ENCODE results near the gene LYPD8.

LYPD8 gene

DNA sequence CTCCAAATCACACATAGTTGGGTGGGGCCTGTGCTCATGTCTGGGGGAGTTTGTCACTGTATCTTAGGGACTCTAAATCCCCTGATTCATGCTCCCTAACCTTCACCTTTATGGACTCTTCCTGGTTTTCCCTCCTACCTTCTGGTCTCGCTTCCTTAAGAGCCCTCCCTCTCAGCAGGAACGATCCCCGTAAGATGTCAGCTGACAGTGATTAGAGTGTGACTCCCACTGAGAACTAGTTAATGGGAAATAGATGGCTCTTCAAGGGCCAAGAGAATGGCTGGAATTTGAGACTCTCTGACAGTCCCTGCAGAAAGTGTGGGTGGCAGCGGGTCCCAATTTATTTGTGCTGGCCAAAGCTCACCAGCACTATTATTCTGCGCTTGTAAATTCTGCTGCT, 22.0 kb downstream of the LYPD8 start:
- no peak for DNase-seq (ENCODE audit: extremely low read depth, low read depth)
- TF ChIP-seq, protein P1, sequence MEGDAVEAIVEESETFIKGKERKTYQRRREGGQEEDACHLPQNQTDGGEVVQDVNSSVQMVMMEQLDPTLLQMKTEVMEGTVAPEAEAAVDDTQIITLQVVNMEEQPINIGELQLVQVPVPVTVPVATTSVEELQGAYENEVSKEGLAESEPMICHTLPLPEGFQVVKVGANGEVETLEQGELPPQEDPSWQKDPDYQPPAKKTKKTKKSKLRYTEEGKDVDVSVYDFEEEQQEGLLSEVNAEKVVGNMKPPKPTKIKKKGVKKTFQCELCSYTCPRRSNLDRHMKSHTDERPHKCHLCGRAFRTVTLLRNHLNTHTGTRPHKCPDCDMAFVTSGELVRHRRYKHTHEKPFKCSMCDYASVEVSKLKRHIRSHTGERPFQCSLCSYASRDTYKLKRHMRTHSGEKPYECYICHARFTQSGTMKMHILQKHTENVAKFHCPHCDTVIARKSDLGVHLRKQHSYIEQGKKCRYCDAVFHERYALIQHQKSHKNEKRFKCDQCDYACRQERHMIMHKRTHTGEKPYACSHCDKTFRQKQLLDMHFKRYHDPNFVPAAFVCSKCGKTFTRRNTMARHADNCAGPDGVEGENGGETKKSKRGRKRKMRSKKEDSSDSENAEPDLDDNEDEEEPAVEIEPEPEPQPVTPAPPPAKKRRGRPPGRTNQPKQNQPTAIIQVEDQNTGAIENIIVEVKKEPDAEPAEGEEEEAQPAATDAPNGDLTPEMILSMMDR (IDR thresholded peaks at IDR 0.05; ENCODE audit: low read depth, low read length) = no peak

DNA sequence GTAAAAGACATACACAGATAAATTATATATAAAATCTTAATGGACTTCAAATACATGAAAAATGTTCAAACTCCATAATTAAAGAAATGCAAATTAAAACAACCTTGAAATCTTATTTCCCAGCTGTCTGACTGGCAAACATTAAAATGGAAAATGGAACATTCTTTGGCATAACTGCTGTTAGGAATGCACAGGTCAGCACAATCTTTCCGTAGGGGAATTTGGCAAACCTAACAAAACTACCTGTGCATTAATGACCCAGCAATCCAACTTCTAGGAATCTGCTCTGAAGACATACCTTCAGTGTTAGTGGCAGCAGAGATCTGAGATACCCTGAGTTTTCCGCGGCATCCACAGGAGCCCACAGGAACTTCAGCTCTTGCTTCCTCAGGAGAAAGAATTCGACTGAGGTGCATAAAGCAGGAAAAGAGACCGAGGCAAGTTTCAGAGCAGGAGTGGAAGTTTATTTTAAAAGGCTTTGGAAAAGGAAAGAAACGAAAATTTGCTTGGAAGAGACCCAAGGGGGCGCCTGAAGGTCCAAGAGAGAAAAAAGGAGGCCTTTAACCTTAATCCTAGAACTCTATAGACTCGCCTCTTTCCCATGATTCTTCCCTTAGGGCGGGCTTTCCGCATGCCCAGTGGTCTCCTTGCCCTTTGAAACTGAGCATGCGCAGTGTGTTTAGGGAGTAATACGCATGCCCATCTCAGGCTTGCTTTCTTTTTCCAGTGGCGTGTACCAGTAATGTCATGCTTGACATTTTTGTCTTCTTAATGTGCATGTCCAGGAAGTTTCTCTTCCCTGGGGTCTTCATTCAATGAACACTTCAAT, 24.8 kb downstream of the LYPD8 start:
- TF ChIP-seq, protein P1 (IDR thresholded peaks at IDR 0.05; ENCODE audit: low read depth, low read length) = no peak
- no peak for DNase-seq (ENCODE audit: extremely low read depth, low read depth)

DNA sequence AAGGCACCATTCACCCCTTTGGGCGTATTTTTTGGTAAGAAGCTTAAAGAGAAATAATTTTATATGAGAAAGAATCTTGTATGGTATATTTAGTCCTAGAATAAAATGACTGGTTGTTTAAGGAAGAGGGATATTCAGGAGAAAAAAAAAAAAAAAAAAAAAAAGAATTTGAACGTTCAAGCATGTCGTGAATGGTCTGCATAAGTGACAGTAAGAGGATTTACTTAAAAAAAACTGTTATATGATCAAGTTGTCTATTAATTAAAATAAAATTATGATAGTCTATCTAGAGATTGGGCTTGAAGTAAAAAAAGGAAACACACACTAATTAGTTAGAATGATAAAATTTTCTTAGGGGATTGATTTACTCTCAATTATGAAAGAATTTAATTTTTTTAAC, 41.3 kb downstream of the LYPD8 start:
- TF ChIP-seq, protein P1 (IDR thresholded peaks at IDR 0.05; ENCODE audit: low read depth, low read length) = no peak
- DNase-seq (ENCODE audit: extremely low read depth, low read depth) = no peak

DNA sequence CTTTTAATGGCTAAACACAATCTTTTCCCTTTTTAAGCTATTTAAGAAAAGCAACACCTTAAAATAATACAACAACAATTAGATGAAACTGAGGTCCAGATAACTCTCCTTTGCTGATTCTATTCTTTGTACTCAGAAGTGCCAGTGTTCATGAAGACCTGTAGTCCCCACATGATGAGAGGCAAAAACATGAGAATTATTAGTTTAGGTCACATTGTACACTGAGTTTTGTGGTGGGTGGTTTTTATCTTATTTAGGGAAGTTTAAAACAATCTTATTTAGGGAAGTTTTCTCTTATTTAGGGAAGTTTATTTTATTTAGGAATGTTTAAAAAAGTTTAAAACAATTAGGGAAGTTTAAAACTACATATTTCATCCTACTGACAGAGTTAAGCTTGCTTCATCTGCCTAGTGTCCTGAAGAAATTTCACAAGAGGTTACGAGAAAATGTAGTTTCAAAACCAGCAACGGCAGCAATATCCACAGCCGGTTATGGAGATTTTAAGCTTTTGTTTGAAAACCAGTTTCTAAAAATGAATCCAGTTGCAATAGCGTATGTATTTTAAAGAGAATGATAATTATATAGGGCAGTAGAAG, 45.2 kb downstream of the LYPD8 start:
- DNase-seq (ENCODE audit: extremely low read depth, low read depth) = no peak
- TF ChIP-seq, protein P1 (IDR thresholded peaks at IDR 0.05; ENCODE audit: low read depth, low read length) = no peak

DNA sequence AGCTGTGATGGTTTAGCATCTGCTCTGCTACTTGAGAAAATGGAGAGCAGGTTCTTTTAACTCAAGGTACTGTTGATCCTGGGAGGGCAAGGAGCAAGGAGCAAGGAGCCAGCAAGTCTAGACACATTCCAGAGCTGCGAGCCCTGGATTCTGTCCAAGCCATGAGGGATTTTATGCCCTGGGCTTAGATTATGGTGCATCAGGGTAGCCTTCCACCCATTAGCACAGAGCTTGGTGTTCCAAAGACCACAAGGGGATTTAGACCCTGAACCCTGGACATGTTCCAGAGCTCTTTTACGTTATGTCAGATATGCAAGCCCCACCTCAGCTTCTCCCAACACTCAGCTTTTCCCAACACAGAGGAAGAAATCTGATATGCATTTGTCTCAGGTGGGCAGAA, 51.0 kb downstream of the LYPD8 start:
- TF ChIP-seq, protein P1 (IDR thresholded peaks at IDR 0.05; ENCODE audit: low read depth, low read length) = no peak
- no peak for DNase-seq (ENCODE audit: extremely low read depth, low read depth)

DNA sequence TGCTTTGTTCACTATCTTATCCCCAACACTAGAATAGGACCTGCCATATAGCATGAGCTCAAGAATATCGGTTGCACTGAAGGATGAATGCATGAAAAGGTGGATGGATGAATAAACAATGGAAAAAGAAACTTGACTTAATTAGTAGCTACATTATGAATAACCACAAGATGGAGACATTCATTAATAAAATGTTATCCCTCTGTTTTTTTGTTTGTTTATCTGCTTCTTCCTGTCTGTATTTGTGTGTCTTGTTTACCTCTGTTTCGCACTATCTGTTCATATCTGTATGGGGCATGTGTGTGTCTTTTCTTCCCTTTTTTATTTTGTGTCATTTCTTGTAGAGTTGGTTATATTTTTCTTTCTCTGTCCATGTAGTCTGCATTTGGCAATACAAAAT, 51.9 kb downstream of the LYPD8 start:
- TF ChIP-seq, protein P1 (IDR thresholded peaks at IDR 0.05; ENCODE audit: low read depth, low read length) = no peak
- no peak for DNase-seq (ENCODE audit: extremely low read depth, low read depth)

DNA sequence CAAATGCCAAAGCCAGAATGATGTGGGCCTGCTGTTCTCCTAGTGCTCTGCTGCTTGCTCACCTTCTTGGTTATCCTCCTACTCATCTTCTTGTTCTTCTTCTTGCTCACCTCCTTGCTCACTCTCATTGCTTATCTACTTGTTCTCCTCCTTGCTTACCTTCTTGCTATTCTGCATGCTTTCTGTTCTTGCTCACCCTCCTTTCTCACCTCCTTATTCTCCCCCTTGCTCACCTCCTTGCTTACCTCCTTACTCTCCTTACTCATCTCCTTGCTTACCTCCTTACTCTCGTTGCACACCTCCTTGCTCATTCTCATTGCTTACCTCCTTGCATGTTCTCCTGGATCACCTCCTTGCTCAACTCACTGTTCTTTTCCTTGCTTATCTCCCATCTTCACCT, 52.8 kb downstream of the LYPD8 start, which contains the start of gene OR14I1:
Gene OR14I1, minus strand, starts transcription at position 53 of the 400 bp plus-strand sequence.
- TF ChIP-seq, protein P1 (IDR thresholded peaks at IDR 0.05; ENCODE audit: low read depth, low read length) = no peak
- DNase-seq (ENCODE audit: extremely low read depth, low read depth) = no peak
